Right renal cortex interstitium (tissue), 3 donors: ENCODE data around the gene ALKBH4. TPM values are rescaled to one million over a fixed set of nuclear protein-coding genes. Genes with fewer than 3 reads are reported as not detected.
"Not testable (repeated sequence)": the region's sequence is repeated elsewhere in the genome, so short reads cannot be mapped to it uniquely, and the experiment has no call there.

Experiments used
- DNase-seq, 3 donors: peaks; one replicate each; pipeline ENCODE4 v3.0.0-alpha.2; 2013; ENCODE audit warnings: low read depth in 3 of 3, low spot score in 2 of 3
- polyA plus RNA-seq, 3 donors: library from polyadenylated mRNA; unstranded; fragments of 120-200 nt; gene quantifications; one replicate each; pipeline ENCODE4 v1.2.1, GENCODE V29; 2013; ENCODE audit not compliant: insufficient read length in 3 of 3

Gene ALKBH4
- polyA plus RNA-seq, 3 donors, result 9.7 to 12.3 (median 9.7) TPM

DNA sequence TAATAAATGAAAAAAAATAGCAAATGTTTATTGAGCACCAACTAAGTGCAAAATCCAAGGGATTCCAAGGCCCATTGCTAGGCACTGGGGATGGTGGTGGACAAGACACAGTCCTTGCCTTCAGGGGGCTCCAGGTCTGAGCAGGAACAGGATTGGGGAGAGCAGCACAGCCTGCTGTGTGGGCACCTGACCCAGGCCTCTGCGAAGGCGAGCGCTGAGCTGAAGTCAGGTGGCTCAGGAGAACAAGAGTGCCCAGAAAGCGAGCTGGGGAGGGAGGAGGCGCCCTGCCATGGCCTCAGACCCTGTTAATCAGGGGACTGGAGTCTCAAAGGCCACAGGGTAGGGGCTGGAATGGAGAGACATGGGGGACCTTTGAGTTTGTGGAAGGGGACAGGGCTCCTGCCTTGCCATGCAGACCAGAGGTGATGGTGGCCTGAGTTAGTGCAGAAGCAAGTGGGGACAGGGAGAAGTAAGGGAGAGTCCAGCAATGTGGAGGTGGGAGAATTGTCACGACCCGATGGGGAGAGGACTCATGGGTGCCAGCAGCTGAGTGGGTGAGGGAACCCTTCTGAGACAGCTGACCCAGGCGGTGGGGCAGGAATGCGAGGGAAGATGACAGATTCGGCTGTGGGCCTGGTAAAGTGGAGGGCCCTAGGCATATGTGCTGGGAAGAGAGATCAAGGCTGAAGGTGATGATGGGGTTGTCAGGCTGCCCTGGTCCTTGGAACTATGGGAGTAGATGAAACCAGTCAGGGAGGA lies 35.3 kb downstream of the ALKBH4 start:
- DNase-seq, result no peak

- DNase-seq, result no peak
These were observed 37.7 kb downstream of the ALKBH4 start for GRCh38 chr7:102427019-102427405.

GRCh38 chr7:102426268-102427018 lies 38.2 kb downstream of the ALKBH4 start:
- DNase-seq, result no peak

GRCh38 chr7:102425639-102426267 lies 38.9 kb downstream of the ALKBH4 start:
- DNase-seq, result no peak

DNA sequence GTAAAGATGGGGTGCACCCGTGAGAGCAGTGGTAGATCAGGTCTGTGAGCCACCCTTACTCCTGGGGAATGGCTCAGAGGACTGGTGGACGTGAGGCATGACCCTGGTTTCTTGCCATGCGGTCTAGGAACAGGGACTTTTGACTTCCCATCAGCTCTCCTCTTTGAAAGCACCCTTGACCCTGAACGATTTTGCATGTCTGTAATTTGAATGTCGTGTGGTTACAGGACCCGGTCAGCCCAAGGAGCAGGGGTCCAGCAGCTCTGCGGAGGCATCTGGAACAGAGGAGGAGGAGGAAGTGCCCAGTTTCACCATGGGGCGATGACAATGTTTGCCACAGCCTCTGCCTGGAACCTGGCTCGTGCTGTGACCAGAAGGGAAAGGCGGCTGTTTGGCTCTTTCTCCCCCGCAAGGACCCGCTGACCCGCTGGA lies 39.9 kb downstream of the ALKBH4 start:
- no peak for DNase-seq

GRCh38 chr7:102424129-102424551 lies 40.5 kb downstream of the ALKBH4 start:
- DNase-seq, result no peak

DNA sequence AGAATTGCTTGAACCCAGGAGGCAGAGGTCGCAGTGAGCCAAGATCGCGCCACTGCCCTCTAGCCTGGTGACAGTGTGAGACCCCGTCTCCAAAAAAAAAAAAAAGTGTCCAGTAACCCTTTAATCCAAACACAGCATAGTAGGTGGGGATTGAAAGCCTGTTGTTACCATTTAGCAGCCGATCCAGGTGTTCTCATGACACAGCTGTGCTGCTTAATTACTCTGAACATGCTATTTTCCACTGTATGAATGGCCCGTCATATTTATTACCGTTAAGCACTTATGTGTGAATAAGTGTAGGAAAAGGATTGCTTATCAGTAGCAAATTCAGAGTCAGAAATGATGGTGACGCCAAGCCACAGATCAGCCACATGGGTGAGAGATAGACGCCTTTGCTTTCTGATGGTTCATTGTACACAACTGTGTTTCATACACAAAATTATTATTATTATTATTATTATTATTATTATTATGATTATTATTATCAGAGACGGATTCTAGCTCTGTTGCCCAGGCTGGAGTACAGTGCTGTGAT lies 42.9 kb downstream of the ALKBH4 start:
- no peak for DNase-seq

DNA sequence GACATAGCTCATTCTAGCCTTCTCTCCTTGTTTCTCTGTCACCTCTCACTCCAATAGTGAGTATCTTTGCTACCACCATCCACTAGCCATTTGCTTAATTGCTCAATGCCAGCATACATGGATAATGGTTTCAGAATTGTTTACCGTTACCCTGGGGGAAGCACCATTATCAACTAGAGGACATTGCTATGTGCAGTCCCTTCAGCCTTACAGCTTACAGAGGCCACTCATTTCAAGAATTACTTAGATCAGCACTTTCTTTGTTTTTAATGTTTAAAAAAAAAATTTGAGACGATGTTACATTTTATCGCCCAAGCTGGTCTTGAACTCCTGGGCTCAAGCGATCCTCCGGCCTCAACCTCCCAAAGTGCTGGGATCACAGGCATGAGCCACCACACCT lies 46.1 kb downstream of the ALKBH4 start:
- DNase-seq, result no peak

- no peak for DNase-seq
These were observed 47.6 kb downstream of the ALKBH4 start for GRCh38 chr7:102417105-102417504.

DNA sequence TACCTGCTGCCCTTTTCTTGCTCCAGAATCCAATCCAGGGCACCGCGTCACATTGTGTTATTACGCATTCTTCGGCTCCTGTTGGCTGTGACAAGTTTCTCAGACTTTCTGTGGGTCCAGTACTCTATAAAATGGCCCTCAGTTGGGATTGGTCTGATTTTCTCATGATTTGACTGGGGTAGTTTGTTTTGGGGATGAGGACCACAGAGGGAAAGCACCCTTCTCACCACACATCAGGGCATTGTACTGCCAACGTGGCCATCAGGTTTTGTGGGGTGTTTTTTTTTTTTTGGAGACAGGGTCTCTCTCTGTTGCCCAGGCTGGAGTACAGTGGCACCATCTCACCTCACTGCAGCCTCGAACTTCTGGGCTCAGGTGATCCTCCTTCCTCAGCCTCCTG lies 48.3 kb downstream of the ALKBH4 start:
- no peak for DNase-seq

- no peak for DNase-seq
These were observed 48.9 kb downstream of the ALKBH4 start for GRCh38 chr7:102415685-102416225.

GRCh38 chr7:102413611-102414010 lies 51.1 kb downstream of the ALKBH4 start:
- no peak for DNase-seq

GRCh38 chr7:102413091-102413490 lies 51.6 kb downstream of the ALKBH4 start:
- no peak for DNase-seq

DNA sequence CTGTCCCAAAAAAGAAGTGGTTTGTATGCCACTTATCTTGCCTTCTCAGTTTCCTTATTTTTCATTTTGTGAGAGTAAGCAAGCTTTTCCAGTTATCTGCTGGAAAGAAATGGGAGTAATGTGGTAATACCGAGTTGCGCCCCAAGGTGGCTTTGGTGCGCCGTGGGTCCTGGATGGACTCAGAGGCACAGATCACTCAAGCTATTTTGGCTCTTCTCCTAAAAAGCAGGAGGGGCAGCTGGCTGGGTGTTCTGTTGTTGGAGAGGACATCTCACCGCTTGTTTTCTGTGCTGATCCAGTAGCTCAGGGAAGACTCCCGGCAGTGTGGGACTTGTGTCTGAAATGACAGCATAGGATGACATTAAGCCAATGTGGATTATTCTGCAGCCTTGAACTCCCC lies 52.1 kb downstream of the ALKBH4 start:
- DNase-seq, result no peak

DNA sequence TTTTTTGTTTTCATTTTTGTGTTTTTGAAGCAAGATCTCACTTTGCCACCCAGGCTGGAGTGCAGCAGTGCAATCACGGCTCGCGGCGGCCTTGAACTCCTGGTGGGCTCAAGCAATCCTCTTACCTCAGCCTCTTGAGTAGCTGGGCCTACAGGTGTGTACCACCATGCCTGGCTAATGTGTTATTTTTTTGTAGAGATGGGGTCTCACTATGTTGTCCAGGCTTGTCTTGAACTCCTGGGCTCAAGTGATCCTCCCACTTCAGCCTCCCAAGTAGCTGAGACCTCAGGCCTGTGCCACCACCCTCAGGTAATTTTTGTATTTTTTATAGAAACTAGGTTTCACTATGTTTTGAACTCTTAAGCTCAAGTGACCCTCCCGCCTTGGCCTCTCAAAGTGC lies 53.7 kb downstream of the ALKBH4 start:
- no peak for DNase-seq

GRCh38 chr7:102410123-102410522 lies 54.5 kb downstream of the ALKBH4 start:
- DNase-seq, result no peak

GRCh38 chr7:102409340-102409739 lies 55.3 kb downstream of the ALKBH4 start:
- no peak for DNase-seq

DNA sequence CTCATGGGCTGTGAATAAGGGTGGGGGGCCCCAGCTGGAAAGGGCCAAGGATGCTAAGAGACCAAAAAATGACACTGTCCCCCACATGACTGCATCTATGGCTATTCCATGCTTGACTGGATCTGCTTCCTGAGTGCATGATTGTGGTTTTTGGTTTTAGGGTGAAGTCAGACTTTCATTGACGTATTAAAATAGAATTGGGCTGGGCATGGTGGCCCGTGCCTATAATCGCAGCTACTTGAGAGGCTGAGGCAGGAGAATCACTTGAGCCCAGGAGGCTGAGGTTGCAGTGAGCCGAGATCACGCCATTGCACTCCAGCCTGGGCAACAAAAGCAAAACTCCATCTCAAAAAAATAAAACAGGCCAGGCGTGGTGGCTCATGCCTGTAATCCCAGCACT lies 56.1 kb downstream of the ALKBH4 start:
- not testable (repeated sequence) for DNase-seq

GRCh38 chr7:102407910-102408309 lies 56.8 kb downstream of the ALKBH4 start:
- DNase-seq, result no peak
